ENCODE data around the gene LEP.

Gene LEP

DNA sequence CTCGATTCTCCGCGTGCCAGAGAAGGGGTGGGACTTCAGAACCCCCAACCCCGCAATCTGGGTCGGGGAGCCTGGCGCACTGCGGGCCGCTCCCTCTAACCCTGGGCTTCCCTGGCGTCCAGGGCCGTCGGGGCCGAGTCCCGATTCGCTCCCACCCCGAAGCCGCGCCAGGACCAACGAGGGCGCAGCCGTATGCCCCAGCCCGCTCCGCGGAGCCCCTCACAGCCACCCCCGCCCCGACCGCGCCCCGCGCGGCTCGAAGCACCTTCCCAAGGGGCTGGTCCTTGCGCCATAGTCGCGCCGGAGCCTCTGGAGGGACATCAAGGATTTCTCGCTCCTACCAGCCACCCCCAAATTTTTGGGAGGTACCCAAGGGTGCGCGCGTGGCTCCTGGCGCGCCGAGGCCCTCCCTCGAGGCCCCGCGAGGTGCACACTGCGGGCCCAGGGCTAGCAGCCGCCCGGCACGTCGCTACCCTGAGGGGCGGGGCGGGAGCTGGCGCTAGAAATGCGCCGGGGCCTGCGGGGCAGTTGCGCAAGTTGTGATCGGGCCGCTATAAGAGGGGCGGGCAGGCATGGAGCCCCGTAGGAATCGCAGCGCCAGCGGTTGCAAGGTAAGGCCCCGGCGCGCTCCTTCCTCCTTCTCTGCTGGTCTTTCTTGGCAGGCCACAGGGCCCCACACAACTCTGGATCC is at the start of gene LEP:
LEP (plus strand) TSS at position 583 of the 691 bp plus-strand sequence. CDS start 10,741 bp downstream, outside the sequence.
- TF ChIP-seq, protein P1, sequence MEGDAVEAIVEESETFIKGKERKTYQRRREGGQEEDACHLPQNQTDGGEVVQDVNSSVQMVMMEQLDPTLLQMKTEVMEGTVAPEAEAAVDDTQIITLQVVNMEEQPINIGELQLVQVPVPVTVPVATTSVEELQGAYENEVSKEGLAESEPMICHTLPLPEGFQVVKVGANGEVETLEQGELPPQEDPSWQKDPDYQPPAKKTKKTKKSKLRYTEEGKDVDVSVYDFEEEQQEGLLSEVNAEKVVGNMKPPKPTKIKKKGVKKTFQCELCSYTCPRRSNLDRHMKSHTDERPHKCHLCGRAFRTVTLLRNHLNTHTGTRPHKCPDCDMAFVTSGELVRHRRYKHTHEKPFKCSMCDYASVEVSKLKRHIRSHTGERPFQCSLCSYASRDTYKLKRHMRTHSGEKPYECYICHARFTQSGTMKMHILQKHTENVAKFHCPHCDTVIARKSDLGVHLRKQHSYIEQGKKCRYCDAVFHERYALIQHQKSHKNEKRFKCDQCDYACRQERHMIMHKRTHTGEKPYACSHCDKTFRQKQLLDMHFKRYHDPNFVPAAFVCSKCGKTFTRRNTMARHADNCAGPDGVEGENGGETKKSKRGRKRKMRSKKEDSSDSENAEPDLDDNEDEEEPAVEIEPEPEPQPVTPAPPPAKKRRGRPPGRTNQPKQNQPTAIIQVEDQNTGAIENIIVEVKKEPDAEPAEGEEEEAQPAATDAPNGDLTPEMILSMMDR (conservative IDR thresholded peaks at IDR 0.05) = no peak
- TF ChIP-seq ZFX (IDR thresholded peaks at IDR 0.05) = no peak
- no peak within 1 kb of the TSS for H3K27ac ChIP-seq

DNA sequence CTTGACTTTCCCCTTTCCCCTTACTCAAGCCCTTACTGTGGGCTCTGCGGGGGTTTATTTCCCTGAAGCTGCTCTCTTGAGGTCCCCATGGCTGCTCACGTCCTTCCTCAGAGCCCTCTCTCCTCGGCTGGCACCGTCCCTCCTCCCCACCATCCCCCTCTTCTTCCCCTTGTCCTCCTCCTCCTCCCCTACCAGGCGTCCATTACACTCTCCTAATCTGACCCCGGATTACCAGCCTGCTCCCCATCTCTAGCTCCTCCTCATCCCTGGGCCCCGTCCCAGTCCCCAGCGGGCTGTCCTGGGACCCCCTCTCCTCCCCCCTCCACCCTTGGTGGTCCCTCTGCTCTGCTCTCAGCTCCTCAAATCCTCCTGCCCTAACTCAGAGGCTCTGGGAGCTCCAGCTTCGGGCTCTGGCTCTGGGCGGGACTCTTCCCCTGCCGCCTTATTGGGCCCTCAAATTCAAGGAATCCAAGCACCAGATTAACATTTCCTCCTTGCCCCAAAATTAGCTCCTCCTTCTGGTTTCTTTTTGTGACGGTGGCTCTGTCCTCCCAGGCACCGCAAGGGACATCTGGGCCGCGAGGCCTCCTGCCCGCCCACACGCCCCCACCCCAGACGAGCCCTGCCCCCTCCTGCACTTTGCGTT is 48.5 kb upstream of the LEP start:
- no peak overlapping the region for H3K27ac ChIP-seq
- TF ChIP-seq, protein P1 (conservative IDR thresholded peaks at IDR 0.05) = no peak

DNA sequence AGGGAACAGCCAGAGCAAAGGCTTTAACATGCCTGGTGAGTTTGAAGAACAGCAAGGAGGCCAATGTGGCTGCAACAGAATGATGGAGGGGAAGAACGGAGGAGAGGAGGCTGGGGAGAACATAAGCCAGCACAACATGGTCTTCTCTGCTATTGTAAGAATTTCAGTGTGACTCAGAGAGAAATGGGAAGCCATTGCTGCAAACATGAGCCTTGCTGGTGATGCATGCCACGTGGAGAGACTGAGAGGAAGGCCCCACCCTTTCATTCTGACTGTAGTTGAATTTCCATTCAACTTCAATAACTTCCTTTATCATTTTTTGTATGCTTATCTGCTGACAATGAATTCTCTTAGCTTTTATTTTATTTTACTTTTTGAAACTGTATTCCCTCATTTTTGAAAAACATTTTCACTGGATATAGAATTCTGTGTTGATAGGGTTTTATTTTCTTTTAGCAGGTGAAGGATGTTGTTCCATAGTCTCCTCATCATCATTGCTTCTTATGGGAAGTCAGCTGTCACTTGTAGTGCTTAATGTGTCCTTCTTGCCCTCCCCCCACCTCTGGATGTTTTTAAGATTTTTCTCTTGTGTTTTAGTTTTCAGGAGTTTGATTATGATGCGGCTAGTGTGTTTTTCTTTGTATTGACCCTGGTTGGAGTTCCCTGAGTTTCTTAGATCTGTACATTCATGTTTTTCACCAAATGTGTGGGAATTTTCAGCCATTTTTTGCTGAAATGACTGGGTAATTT is 46.4 kb upstream of the LEP start:
- H3K27ac ChIP-seq = no peak overlapping the region
- TF ChIP-seq ZFX (IDR thresholded peaks at IDR 0.05) = no peak
- TF ChIP-seq, protein P1 (conservative IDR thresholded peaks at IDR 0.05) = no peak

DNA sequence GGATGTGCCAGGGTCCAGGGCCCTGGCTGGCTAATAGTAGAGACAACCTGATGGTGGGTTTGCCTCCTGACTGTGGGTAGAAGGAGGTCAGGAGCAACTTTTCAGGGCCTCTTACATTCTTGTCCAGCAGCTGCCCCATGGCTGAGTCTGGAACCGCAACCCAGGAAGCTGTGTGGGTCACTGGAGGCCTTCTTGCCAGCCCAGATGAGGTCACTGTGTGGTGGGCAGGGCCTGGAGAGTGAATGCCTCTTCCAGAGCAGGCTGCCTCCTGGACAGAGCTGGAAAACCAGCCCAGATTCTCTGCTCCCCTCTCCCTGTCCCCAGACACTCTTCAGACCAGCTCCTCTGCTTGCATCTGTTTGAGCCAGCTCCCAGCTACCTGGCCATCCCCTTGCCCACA is 43.5 kb upstream of the LEP start:
- H3K27ac ChIP-seq = no peak overlapping the region
- TF ChIP-seq, protein P1 (conservative IDR thresholded peaks at IDR 0.05) = no peak
- no peak for TF ChIP-seq ZFX (IDR thresholded peaks at IDR 0.05)

DNA sequence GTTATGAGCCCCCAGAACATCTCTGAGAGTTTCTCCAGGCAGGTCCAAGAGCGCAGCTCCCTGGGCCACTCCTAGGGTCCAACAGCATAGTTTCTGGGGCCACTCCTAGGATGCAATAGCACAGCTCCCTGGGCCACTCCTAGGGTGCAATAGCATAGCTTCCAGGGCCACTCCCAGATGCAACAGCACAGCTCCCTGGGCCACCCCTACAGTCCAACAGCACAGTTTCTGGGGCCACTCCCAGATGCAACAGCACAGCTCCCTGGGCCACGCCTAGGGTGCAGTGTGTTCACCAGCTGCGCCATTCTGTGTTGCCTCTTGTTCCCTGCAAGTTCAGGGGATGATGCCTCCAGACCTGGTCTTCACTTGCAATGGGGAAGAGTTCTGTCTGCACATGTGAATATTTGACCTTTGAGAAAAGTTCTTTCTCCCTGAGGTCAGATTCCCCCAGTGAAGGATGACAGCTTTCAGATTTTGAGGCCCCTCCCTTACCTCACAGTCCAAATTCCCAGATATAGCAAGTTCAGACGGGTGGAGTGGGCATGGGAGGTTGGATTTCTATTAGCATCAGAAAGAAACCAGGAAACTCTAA is 43.0 kb upstream of the LEP start:
- no peak overlapping the region for H3K27ac ChIP-seq
- TF ChIP-seq ZFX (IDR thresholded peaks at IDR 0.05) = no peak
- TF ChIP-seq, protein P1 (conservative IDR thresholded peaks at IDR 0.05) = no peak

DNA sequence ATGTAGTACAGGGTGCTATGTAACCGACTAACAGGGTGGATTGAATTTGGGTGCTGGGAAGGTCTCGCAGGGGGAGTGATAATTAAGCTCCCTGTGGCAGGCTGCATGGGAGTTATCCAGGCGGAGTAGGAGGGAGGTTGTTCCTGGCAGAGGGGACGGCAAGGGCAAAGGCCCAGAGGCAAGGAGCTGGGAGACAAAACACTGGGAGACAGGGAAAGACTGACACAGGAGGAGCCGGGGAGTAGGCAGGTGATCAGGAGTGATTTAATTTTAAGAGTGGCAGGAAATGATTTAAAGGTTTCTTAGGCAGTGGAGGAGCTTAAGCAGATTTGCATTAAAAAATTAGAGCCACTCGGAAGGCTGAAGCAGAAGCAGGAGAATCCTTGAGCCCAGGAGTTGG is 40.7 kb upstream of the LEP start:
- TF ChIP-seq, protein P1 (conservative IDR thresholded peaks at IDR 0.05) = no peak
- TF ChIP-seq ZFX (IDR thresholded peaks at IDR 0.05) = no peak
- no peak overlapping the region for H3K27ac ChIP-seq

Measured in C4-2B (cell line).